HCT116 (cell line): Measurements from ENCODE around the gene LCE7A. TPM values are rescaled to one million over a fixed set of nuclear protein-coding genes. Genes with fewer than 3 reads are reported as not detected.

ENCODE experiments used
- ATAC-seq: fragments of 200-7000 bp; cut with Tn5 transposase; 2 replicates; pipeline ENCODE4 v1.9.1; 2020; ENCODE audit warnings: mild to moderate bottlenecking, moderate library complexity
- BruUV-seq: library from RNA; stranded (reverse); fragments of 400-500 nt; replicated peaks from 2 replicates; lab custom pipeline; 2021; lab: Mats Ljungman, UMichigan
- CTCF ChIA-PET: fragments of 300-600 bp; sonication (Branson Sonifier 250); formaldehyde crosslinking; loops from one replicate; lab custom pipeline; 2021; ENCODE audit warnings: antibody characterized with exemption; lab: Charles Lee
- POLR2A ChIA-PET: fragments of 300-600, 350-600 bp; sonication (Branson Sonifier 250); formaldehyde crosslinking; loops from one replicate; lab custom pipeline; 2021; ENCODE audit warnings: antibody characterized with exemption; lab: Charles Lee
- RAD21 ChIA-PET, 2 experiments: fragments of 300-600 bp; sonication (Branson Sonifier 250); formaldehyde crosslinking; loops; one replicate each; lab custom pipeline; 2023; ENCODE audit warnings: low total read pairs in 2 of 2; ENCODE audit not compliant: uncharacterized antibody in 2 of 2, unreplicated experiment in 2 of 2, low non-redundant PET in 1 of 2; lab: Charles Lee
- DNase-seq: peaks from one replicate; pipeline ENCODE4 v3.0.0-alpha.2; 2010; ENCODE audit warnings: low read depth, low spot score
- H2AFZ ChIP-seq: fragments of 200-600 bp; shearing (Covaris generic), sonication (generic); 2 replicates; pipeline ENCODE4 v1.6.1; 2017; ENCODE audit warnings: low read depth, mixed run types, mixed read lengths, antibody characterized with exemption, low read length; ENCODE audit not compliant: poor library complexity, severe bottlenecking
- H3K27ac ChIP-seq: 2 replicates; pipeline ENCODE4 v1.5.1; 2012; ENCODE audit warnings: low read depth, low read length
- H3K27me3 ChIP-seq: fragments of 200-600 bp; sonication (generic); 2 replicates; pipeline ENCODE4 v1.6.1; 2016; ENCODE audit warnings: mixed run types, low read length, mixed read lengths; ENCODE audit not compliant: insufficient read depth
- H3K36me3 ChIP-seq, 2 experiments: fragments of 200-500 bp in 1 of 2; fragments of 200-600 bp in 1 of 2; sonication (Bioruptor generic) in 1 of 2; sonication (generic) in 1 of 2; 2 replicates each; pipeline versions ENCODE4 v1.5.1 to v1.6.1; 2014 to 2016; ENCODE audit warnings: low read length in 2 of 2, inconsistent platforms in 1 of 2, mixed read lengths in 1 of 2, mixed run types in 1 of 2; ENCODE audit not compliant: insufficient read depth in 2 of 2, control insufficient read depth in 1 of 2
- H3K4me1 ChIP-seq, 2 experiments: fragments of 200-600 bp in 1 of 2; sonication (generic) in 1 of 2; 2 replicates each; pipeline versions ENCODE4 v1.5.1 to v1.6.1; 2012 to 2017; ENCODE audit warnings: low read length in 2 of 2, inconsistent platforms in 1 of 2, mild to moderate bottlenecking in 1 of 2, mixed read lengths in 1 of 2, mixed run types in 1 of 2, moderate library complexity in 1 of 2; ENCODE audit not compliant: insufficient read depth in 2 of 2, control insufficient read depth in 1 of 2
- H3K4me2 ChIP-seq: fragments of 200-600 bp; sonication (generic); 2 replicates; pipeline ENCODE4 v1.6.1; 2017; ENCODE audit warnings: mixed run types, low read length, mixed read lengths
- H3K4me3 ChIP-seq, 2 experiments: fragments of 200-600 bp in 1 of 2; sonication (generic) in 1 of 2; replicated peaks in 1 of 2; 2 replicates each; pipeline ENCODE4 v1.5.1; 2011 to 2016; ENCODE audit warnings: low read length in 2 of 2, control low read depth in 1 of 2, low read depth in 1 of 2, mild to moderate bottlenecking in 1 of 2, mixed read lengths in 1 of 2, mixed run types in 1 of 2
- H3K79me2 ChIP-seq: fragments of 200-600 bp; sonication (generic); 2 replicates; pipeline ENCODE4 v1.6.1; 2017; ENCODE audit warnings: mild to moderate bottlenecking, mixed run types, low read length, moderate library complexity, mixed read lengths; ENCODE audit not compliant: insufficient read depth
- H3K9ac ChIP-seq: fragments of 200-600 bp; sonication (generic); 2 replicates; pipeline ENCODE4 v1.6.1; 2016; ENCODE audit warnings: low read length, mixed read lengths
- H3K9me2 ChIP-seq: fragments of 200-600 bp; sonication (generic), shearing (Covaris generic); 2 replicates; pipeline ENCODE4 v1.6.1; 2017; ENCODE audit warnings: mixed run types, mild to moderate bottlenecking, moderate library complexity; ENCODE audit not compliant: insufficient read depth
- H3K9me3 ChIP-seq, 2 experiments: fragments of 200-500 bp in 1 of 2; fragments of 200-600 bp in 1 of 2; sonication (Bioruptor generic) in 1 of 2; sonication (generic) in 1 of 2; 2 replicates each; pipeline ENCODE4 v1.6.1; 2014 to 2017; ENCODE audit warnings: low read length in 2 of 2, mixed read lengths in 2 of 2, inconsistent platforms in 1 of 2, low read depth in 1 of 2, mild to moderate bottlenecking in 1 of 2, mixed run types in 1 of 2, moderate library complexity in 1 of 2; ENCODE audit not compliant: control insufficient read depth in 1 of 2, insufficient read depth in 1 of 2
- H4K20me1 ChIP-seq: fragments of 200-600 bp; sonication (generic), shearing (Covaris generic); 2 replicates; pipeline ENCODE4 v1.6.1; 2017; ENCODE audit warnings: mixed run types, mild to moderate bottlenecking, moderate library complexity; ENCODE audit not compliant: insufficient read depth
- CBX3 ChIP-seq: IDR thresholded peaks from 2 replicates; pipeline ENCODE4 v1.6.1; 2012; ENCODE audit warnings: low read depth
- CEBPB ChIP-seq: IDR thresholded peaks from 2 replicates; pipeline ENCODE4 v1.6.1; 2012; ENCODE audit warnings: low read depth
- EGR1 ChIP-seq: IDR thresholded peaks from 2 replicates; pipeline ENCODE4 v1.6.1; 2012; ENCODE audit warnings: low read depth
- ELF1 ChIP-seq: IDR thresholded peaks from 2 replicates; pipeline ENCODE4 v1.6.1; 2012; ENCODE audit warnings: low read depth, borderline replicate concordance
- FOSL1 ChIP-seq: IDR thresholded peaks from 2 replicates; pipeline ENCODE4 v1.6.1; 2012; ENCODE audit warnings: low read depth
- POLR2A ChIP-seq: IDR thresholded peaks from 2 replicates; pipeline ENCODE4 v1.7.0; 2011; ENCODE audit warnings: borderline replicate concordance; ENCODE audit not compliant: insufficient read depth, insufficient read length; ENCODE audit errors: extremely low read depth
- REST ChIP-seq: IDR thresholded peaks from 2 replicates; pipeline ENCODE4 v1.6.1; 2012; ENCODE audit warnings: low read depth
- SIN3A ChIP-seq: IDR thresholded peaks from 2 replicates; pipeline ENCODE4 v1.6.1; 2012; ENCODE audit warnings: low read depth
- SRF ChIP-seq: IDR thresholded peaks from 2 replicates; pipeline ENCODE4 v1.6.1; 2012; ENCODE audit warnings: low read depth
- TCF7L2 ChIP-seq: IDR thresholded peaks from 2 replicates; pipeline ENCODE4 v1.7.0; 2011; ENCODE audit warnings: borderline replicate concordance, inconsistent platforms; ENCODE audit not compliant: insufficient read depth, insufficient read length; ENCODE audit errors: extremely low read depth
- YY1 ChIP-seq: IDR thresholded peaks from 2 replicates; pipeline ENCODE4 v1.6.1; 2011; ENCODE audit warnings: low read length, low read depth, moderate library complexity, mild to moderate bottlenecking; ENCODE audit not compliant: insufficient replicate concordance; ENCODE audit errors: extremely low read depth
- ZFX ChIP-seq: fragments of 450-650 bp; IDR thresholded peaks from 2 replicates; pipeline ENCODE4 v1.6.1; 2017
- ZNF274 ChIP-seq: fragments of 200-500 bp; sonication (Bioruptor generic); IDR thresholded peaks from 2 replicates; pipeline ENCODE4 v1.6.1; 2014; ENCODE audit warnings: mild to moderate bottlenecking, low read depth, low read length, inconsistent platforms
- intact Hi-C: fragments of 100-400 bp; cut with micrococcal nuclease; formaldehyde crosslinking; loops from 2 replicates; pipeline ENCODE4 v1.10.0; 2022
- total RNA-seq: library from RNA; stranded (reverse); gene quantifications from one replicate; pipeline ENCODE4 v1.2.1, GENCODE V29; 2021; ENCODE audit not compliant: unreplicated experiment
- TF ChIP-seq, protein P1 (sequence below): IDR thresholded peaks from 2 replicates; pipeline ENCODE4 v1.6.1; 2012

Gene LCE7A
- total RNA-seq, 1 experiment from 2014 or later: not detected

- TF ChIP-seq POLR2A (no peak), YY1 (no peak), REST (no peak), CBX3 (no peak), EGR1 (no peak), TCF7L2 (no peak)
- Histone ChIP-seq H3K27me3 (peaks cover 34% of the 10 kb centered on the region), H3K9me3 (no peaks in the 10 kb centered on the region), H4K20me1 (no peaks in the 10 kb centered on the region), H3K36me3 (no peaks in the 10 kb centered on the region), H3K9ac (no peak overlapping the region), H3K4me1 (no peaks in the 10 kb centered on the region), H3K79me2 (no peaks in the 10 kb centered on the region), H3K27ac (no peak overlapping the region), H3K4me3 (no peak overlapping the region), H2AFZ (no peak overlapping the region), H3K9me2 (no peaks in the 10 kb centered on the region), H3K4me2 (no peak overlapping the region)
- BruUV-seq: no TSS peak
- CTCF ChIA-PET: no interaction called here
- DNase-seq: no peak
- ATAC-seq: no peak
- RAD21 ChIA-PET: no interaction called here
- POLR2A ChIA-PET: no interaction called here
- intact Hi-C loops: no loop called here
These were observed 34.8 kb upstream of the LCE7A start for GRCh38 chr1:152824964-152825363.

- DNase-seq (no peak), ATAC-seq (no peak)
- ChIA-PET CTCF (no interaction called here), POLR2A (no interaction called here), RAD21 (no interaction called here)
- Histone ChIP-seq H3K4me3 (no peak within 1 kb of the TSS), H3K4me2 (no peak within 1 kb of the TSS), H3K27ac (no peak within 1 kb of the TSS), H3K4me1 (no peaks in the 10 kb centered on the region), H4K20me1 (no peaks in the 10 kb centered on the region), H3K36me3 (no peaks in the 10 kb centered on the region), H3K9me3 (no peaks in the 10 kb centered on the region), H3K9ac (no peak within 1 kb of the TSS), H3K9me2 (no peaks in the 10 kb centered on the region), H3K27me3 (peaks cover 27% of the 10 kb centered on the region), H2AFZ (no peak within 1 kb of the TSS), H3K79me2 (no peaks in the 10 kb centered on the region)
- intact Hi-C loops: no loop called here
- BruUV-seq: no TSS peak
- TF ChIP-seq ELF1 (no peak), ZNF274 (no peak), REST (no peak), SIN3A (no peak), YY1 (no peak), ZFX (no peak), FOSL1 (no peak), SRF (no peak), CEBPB (no peak), CBX3 (no peak)
- TF ChIP-seq, protein P1, sequence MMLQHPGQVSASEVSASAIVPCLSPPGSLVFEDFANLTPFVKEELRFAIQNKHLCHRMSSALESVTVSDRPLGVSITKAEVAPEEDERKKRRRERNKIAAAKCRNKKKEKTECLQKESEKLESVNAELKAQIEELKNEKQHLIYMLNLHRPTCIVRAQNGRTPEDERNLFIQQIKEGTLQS: no peak
These were observed 32.6 kb upstream of the LCE7A start, which contains the start of gene LCE1A for GRCh38 chr1:152827173-152827572. LCE1A (plus strand) TSS chr1:152827473; CDS start chr1:152827473, 0 bp downstream.
